Cardiac muscle cell (in vitro differentiated cells and primary cell): Measurements from ENCODE around the gene LRIG1. TPM values are rescaled to one million over a fixed set of nuclear protein-coding genes. Genes with fewer than 3 reads are reported as not detected.

Source experiments
- DNase-seq, 2 donors: peaks; one replicate each; pipeline versions ENCODE4 v3.0.0 to v3.0.0-alpha.2; 2010 to 2017; ENCODE audit warnings: low read depth in 1 of 2, low spot score in 1 of 2
- H3K27ac ChIP-seq: fragments of 200-600 bp; sonication (generic); 2 replicates; pipeline ENCODE4 v1.5.1; 2016
- H3K27me3 ChIP-seq: fragments of 200-600 bp; sonication (generic); 2 replicates; pipeline ENCODE4 v1.6.0; 2016; ENCODE audit warnings: control low read depth
- H3K36me3 ChIP-seq: fragments of 200-600 bp; sonication (generic); 2 replicates; pipeline ENCODE4 v1.5.1; 2016; ENCODE audit warnings: control low read depth
- H3K4me1 ChIP-seq: fragments of 200-600 bp; sonication (generic); 2 replicates; pipeline ENCODE4 v1.8.1; 2017; ENCODE audit warnings: low read depth, mild to moderate bottlenecking, mixed run types
- H3K4me3 ChIP-seq: fragments of 200-600 bp; sonication (generic); 2 replicates; pipeline ENCODE4 v1.5.1; 2016; ENCODE audit warnings: mild to moderate bottlenecking
- H3K9me3 ChIP-seq: fragments of 200-600 bp; sonication (generic); 2 replicates; pipeline ENCODE4 v1.5.1; 2017; ENCODE audit warnings: low read depth, mild to moderate bottlenecking, control low read depth
- polyA plus RNA-seq: library from polyadenylated mRNA; unstranded; fragments of >200 nt; fragmentation: Nextera tagmentation; extraction: Ambion mirVana; gene quantifications from 2 replicates; pipeline ENCODE4 v1.2.1, GENCODE V29; 2016
- total RNA-seq: library from RNA; depleted of rRNA; stranded (reverse); fragments of >200 nt; gene quantifications from 2 replicates; pipeline ENCODE4 v1.2.3, GENCODE V29; 2016
- TF ChIP-seq, protein P1 (sequence below): IDR thresholded peaks from 2 replicates; pipeline ENCODE4 v1.5.1; 2012; ENCODE audit warnings: low read depth, mild to moderate bottlenecking, low read length

Gene LRIG1
- total and polyA plus RNA-seq, 2 experiments from 2014 or later: 27.8 to 51.1 TPM

- DNase-seq: peak in 1 of 2 donors; percentile 34
- no peak overlapping the region for H3K27ac ChIP-seq
These were observed 27.6 kb downstream of the LRIG1 start for GRCh38 chr3:66473181-66473580.

GRCh38 chr3:66472313-66473134 is 28.3 kb downstream of the LRIG1 start:
- Histone ChIP-seq H3K4me3 (no peak overlapping the region), H3K27ac (no peak overlapping the region), H3K9me3 (no peaks in the 10 kb centered on the region), H3K27me3 (no peaks in the 10 kb centered on the region), H3K4me1 (peaks cover 27% of the 10 kb centered on the region), H3K36me3 (no peaks in the 10 kb centered on the region)
- peak in 1 of 2 donors; percentile 53 for DNase-seq
- TF ChIP-seq, protein P1, sequence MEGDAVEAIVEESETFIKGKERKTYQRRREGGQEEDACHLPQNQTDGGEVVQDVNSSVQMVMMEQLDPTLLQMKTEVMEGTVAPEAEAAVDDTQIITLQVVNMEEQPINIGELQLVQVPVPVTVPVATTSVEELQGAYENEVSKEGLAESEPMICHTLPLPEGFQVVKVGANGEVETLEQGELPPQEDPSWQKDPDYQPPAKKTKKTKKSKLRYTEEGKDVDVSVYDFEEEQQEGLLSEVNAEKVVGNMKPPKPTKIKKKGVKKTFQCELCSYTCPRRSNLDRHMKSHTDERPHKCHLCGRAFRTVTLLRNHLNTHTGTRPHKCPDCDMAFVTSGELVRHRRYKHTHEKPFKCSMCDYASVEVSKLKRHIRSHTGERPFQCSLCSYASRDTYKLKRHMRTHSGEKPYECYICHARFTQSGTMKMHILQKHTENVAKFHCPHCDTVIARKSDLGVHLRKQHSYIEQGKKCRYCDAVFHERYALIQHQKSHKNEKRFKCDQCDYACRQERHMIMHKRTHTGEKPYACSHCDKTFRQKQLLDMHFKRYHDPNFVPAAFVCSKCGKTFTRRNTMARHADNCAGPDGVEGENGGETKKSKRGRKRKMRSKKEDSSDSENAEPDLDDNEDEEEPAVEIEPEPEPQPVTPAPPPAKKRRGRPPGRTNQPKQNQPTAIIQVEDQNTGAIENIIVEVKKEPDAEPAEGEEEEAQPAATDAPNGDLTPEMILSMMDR: no peak

More at GRCh38 chr3:66473181-66473580, 27.6 kb downstream of the LRIG1 start:
- Histone ChIP-seq H3K4me1 (peaks cover 27% of the 10 kb centered on the region), H3K4me3 (no peak overlapping the region), H3K9me3 (no peaks in the 10 kb centered on the region), H3K36me3 (no peaks in the 10 kb centered on the region), H3K27me3 (no peaks in the 10 kb centered on the region)
- TF ChIP-seq, protein P1: no peak

- no peak overlapping the region for H3K4me3 ChIP-seq
- peaks cover 17% of the 10 kb centered on the region for H3K4me1 ChIP-seq
- no peaks in the 10 kb centered on the region for H3K27me3 ChIP-seq
- no peaks in the 10 kb centered on the region for H3K9me3 ChIP-seq
- no peak overlapping the region for H3K27ac ChIP-seq
- DNase-seq: no peak
- no peaks in the 10 kb centered on the region for H3K36me3 ChIP-seq
- TF ChIP-seq, protein P1: no peak
These were observed 29.7 kb downstream of the LRIG1 start for GRCh38 chr3:66470956-66471686.

GRCh38 chr3:66470285-66470684 is 30.5 kb downstream of the LRIG1 start:
- no peak overlapping the region for H3K4me3 ChIP-seq
- TF ChIP-seq, protein P1: no peak
- DNase-seq: no peak
- no peaks in the 10 kb centered on the region for H3K36me3 ChIP-seq
- H3K27me3 ChIP-seq: no peaks in the 10 kb centered on the region
- no peaks in the 10 kb centered on the region for H3K9me3 ChIP-seq
- H3K27ac ChIP-seq: no peak overlapping the region
- H3K4me1 ChIP-seq: peaks cover 9% of the 10 kb centered on the region

GRCh38 chr3:66469220-66469640 is 31.6 kb downstream of the LRIG1 start:
- TF ChIP-seq, protein P1: no peak
- H3K4me1 ChIP-seq: peaks cover 9% of the 10 kb centered on the region
- no peak for DNase-seq
- no peak overlapping the region for H3K27ac ChIP-seq
- no peak overlapping the region for H3K4me3 ChIP-seq
- no peaks in the 10 kb centered on the region for H3K9me3 ChIP-seq
- no peaks in the 10 kb centered on the region for H3K36me3 ChIP-seq
- no peaks in the 10 kb centered on the region for H3K27me3 ChIP-seq
